ENCODE results near the gene PACS2.
A peak's percentile ranks its signal among the peaks of the same experiment; 100 is the strongest.

PACS2 gene

GRCh38 chr14:105430042-105430441 lies 115.5 kb downstream of the PACS2 start (continued):
- TF ChIP-seq TOX (CRISPR knock-in tag; IDR thresholded peaks at IDR 0.05; ENCODE audit: borderline replicate concordance) (no peak), CREB5 (CRISPR knock-in tag; IDR thresholded peaks at IDR 0.05; ENCODE audit: low read depth) (no peak), ARNTL (CRISPR knock-in tag; IDR thresholded peaks at IDR 0.05; ENCODE audit: borderline replicate concordance, low read depth) (no peak), ZNF70 (CRISPR knock-in tag; IDR thresholded peaks at IDR 0.05) (no peak), GLIS3 (CRISPR knock-in tag; IDR thresholded peaks at IDR 0.05) (no peak)

- TF ChIP-seq TCF4 (CRISPR knock-in tag; IDR thresholded peaks at IDR 0.05; ENCODE audit: borderline replicate concordance) = no peak
- TF ChIP-seq PPARA (CRISPR knock-in tag; IDR thresholded peaks at IDR 0.05; ENCODE audit: borderline replicate concordance) = no peak
- no peak for TF ChIP-seq ZFP3 (CRISPR knock-in tag; IDR thresholded peaks at IDR 0.05)
- no peak for TF ChIP-seq ESRRG (CRISPR knock-in tag; IDR thresholded peaks at IDR 0.05)
- TF ChIP-seq RARB (CRISPR knock-in tag; IDR thresholded peaks at IDR 0.05) = no peak
- TF ChIP-seq CSDC2 (CRISPR knock-in tag; IDR thresholded peaks at IDR 0.05) = no peak
- TF ChIP-seq ZNF565 (CRISPR knock-in tag; conservative IDR thresholded peaks at IDR 0.05; ENCODE audit: low read depth) = no peak
- TF ChIP-seq OSR1 (CRISPR knock-in tag; IDR thresholded peaks at IDR 0.05) = no peak
- no peak for TF ChIP-seq ZFP30 (CRISPR knock-in tag; IDR thresholded peaks at IDR 0.05)
- no peak for TF ChIP-seq CREB5 (CRISPR knock-in tag; IDR thresholded peaks at IDR 0.05; ENCODE audit: low read depth)
- no peak for TF ChIP-seq CSRNP3 (CRISPR knock-in tag; IDR thresholded peaks at IDR 0.05)
- ATAC-seq = peak; percentile 75
These were observed 116.0 kb downstream of the PACS2 start for GRCh38 chr14:105430565-105430964.

- TF ChIP-seq SNAI2 (CRISPR knock-in tag; IDR thresholded peaks at IDR 0.05) (no peak), ISL1 (CRISPR knock-in tag; IDR thresholded peaks at IDR 0.05) (no peak), ZNF565 (CRISPR knock-in tag; conservative IDR thresholded peaks at IDR 0.05; ENCODE audit: low read depth) (no peak), TSHZ2 (CRISPR knock-in tag; IDR thresholded peaks at IDR 0.05) (no peak), CSRNP3 (CRISPR knock-in tag; IDR thresholded peaks at IDR 0.05) (no peak), ZNF8 (CRISPR knock-in tag; IDR thresholded peaks at IDR 0.05) (no peak), OSR1 (CRISPR knock-in tag; IDR thresholded peaks at IDR 0.05) (no peak), TCF4 (CRISPR knock-in tag; IDR thresholded peaks at IDR 0.05; ENCODE audit: borderline replicate concordance) (no peak), CREB5 (CRISPR knock-in tag; IDR thresholded peaks at IDR 0.05; ENCODE audit: low read depth) (no peak), PATZ1 (CRISPR knock-in tag; IDR thresholded peaks at IDR 0.05; ENCODE audit: borderline replicate concordance) (no peak), TOX (CRISPR knock-in tag; IDR thresholded peaks at IDR 0.05; ENCODE audit: borderline replicate concordance) (no peak)
- ATAC-seq = no peak
These were observed 116.7 kb downstream of the PACS2 start for GRCh38 chr14:105431256-105431655.
